NCI-H1092 (cell line): ENCODE data around the gene MYO1D.
A peak's percentile ranks its signal among the peaks of the same experiment; 100 is the strongest.

Source experiments
- DNase-seq: peaks from one replicate; lab custom pipeline; 2025; lab: John Stamatoyannopoulos, UW

The MYO1D gene

GRCh38 chr17:32625971-32626370, 251.0 kb downstream of the MYO1D start:
- peak; percentile 87 for DNase-seq

- DNase-seq = no peak
Observed at GRCh38 chr17:32623196-32623595, 253.7 kb downstream of the MYO1D start.

GRCh38 chr17:32622540-32622939, 254.4 kb downstream of the MYO1D start:
- DNase-seq = no peak

- DNase-seq = no peak
Observed at GRCh38 chr17:32621612-32622312, 255.2 kb downstream of the MYO1D start.

GRCh38 chr17:32615326-32615725, 261.6 kb downstream of the MYO1D start:
- DNase-seq = no peak

GRCh38 chr17:32610943-32611342, 266.0 kb downstream of the MYO1D start:
- no peak for DNase-seq

GRCh38 chr17:32609884-32610650, 266.9 kb downstream of the MYO1D start:
- no peak for DNase-seq

- DNase-seq = no peak
Observed at GRCh38 chr17:32609085-32609484, 267.8 kb downstream of the MYO1D start.

GRCh38 chr17:32608267-32608666, 268.7 kb downstream of the MYO1D start:
- no peak for DNase-seq

GRCh38 chr17:32604966-32605365, 272.0 kb downstream of the MYO1D start:
- no peak for DNase-seq

GRCh38 chr17:32602396-32602795, 274.5 kb downstream of the MYO1D start:
- DNase-seq = no peak

- DNase-seq = no peak
Observed at GRCh38 chr17:32601866-32602265, 275.1 kb downstream of the MYO1D start.

GRCh38 chr17:32596628-32597027, 280.3 kb downstream of the MYO1D start:
- no peak for DNase-seq

GRCh38 chr17:32596206-32596605, 280.7 kb downstream of the MYO1D start:
- no peak for DNase-seq

GRCh38 chr17:32593003-32593402, 283.9 kb downstream of the MYO1D start:
- DNase-seq = no peak

GRCh38 chr17:32591405-32591804, 285.5 kb downstream of the MYO1D start:
- DNase-seq = no peak

GRCh38 chr17:32590974-32591373, 285.9 kb downstream of the MYO1D start:
- DNase-seq = peak; percentile 35

- DNase-seq = no peak
Observed at GRCh38 chr17:32588982-32589381, 287.9 kb downstream of the MYO1D start.

GRCh38 chr17:32588135-32588534, 288.8 kb downstream of the MYO1D start:
- DNase-seq = no peak

GRCh38 chr17:32586666-32587065, 290.3 kb downstream of the MYO1D start:
- no peak for DNase-seq

GRCh38 chr17:32584792-32585191, 292.1 kb downstream of the MYO1D start:
- no peak for DNase-seq

- DNase-seq = no peak
Observed at GRCh38 chr17:32583053-32583452, 293.9 kb downstream of the MYO1D start.

- DNase-seq = no peak
Observed at GRCh38 chr17:32575852-32576251, 301.1 kb downstream of the MYO1D start.

GRCh38 chr17:32570081-32570396, 306.9 kb downstream of the MYO1D start:
- no peak for DNase-seq
